ENCODE data around the gene RAMP3.
"Not testable (repeated sequence)": the region's sequence is repeated elsewhere in the genome, so short reads cannot be mapped to it uniquely, and the experiment has no call there.

The RAMP3 gene

GRCh38 chr7:45199506-45199905 is 41.9 kb downstream of the RAMP3 start:
- DNase-seq, result no peak

- no peak for DNase-seq
Measured at GRCh38 chr7:45202625-45203024, 45.0 kb downstream of the RAMP3 start.

GRCh38 chr7:45203036-45203435 is 45.4 kb downstream of the RAMP3 start:
- DNase-seq, result no peak

GRCh38 chr7:45203459-45203858 is 45.9 kb downstream of the RAMP3 start:
- no peak for DNase-seq

- peak; percentile 17 for DNase-seq
Measured at GRCh38 chr7:45203936-45204445, 46.4 kb downstream of the RAMP3 start.

GRCh38 chr7:45206266-45206665 is 48.7 kb downstream of the RAMP3 start:
- not testable (repeated sequence) for DNase-seq

- not testable (repeated sequence) for DNase-seq
Measured at GRCh38 chr7:45209909-45210308, 52.3 kb downstream of the RAMP3 start.

GRCh38 chr7:45211066-45211465 is 53.5 kb downstream of the RAMP3 start:
- DNase-seq, result no peak

- no peak for DNase-seq
Measured at GRCh38 chr7:45211958-45212357, 54.4 kb downstream of the RAMP3 start.

GRCh38 chr7:45212606-45213005 is 55.0 kb downstream of the RAMP3 start:
- no peak for DNase-seq

GRCh38 chr7:45215601-45216062 is 58.0 kb downstream of the RAMP3 start:
- no peak for DNase-seq

GRCh38 chr7:45216181-45216580 is 58.6 kb downstream of the RAMP3 start:
- no peak for DNase-seq

- DNase-seq, result no peak
Measured at GRCh38 chr7:45216622-45217165, 59.1 kb downstream of the RAMP3 start.

GRCh38 chr7:45217358-45217757 is 59.8 kb downstream of the RAMP3 start:
- peak; percentile 20 for DNase-seq

- DNase-seq, result no peak
Measured at GRCh38 chr7:45219130-45219529, 61.5 kb downstream of the RAMP3 start.

GRCh38 chr7:45219801-45220435 is 62.3 kb downstream of the RAMP3 start:
- DNase-seq, result no peak

- DNase-seq, result no peak
Measured at GRCh38 chr7:45220846-45221618, 63.4 kb downstream of the RAMP3 start.

GRCh38 chr7:45221896-45222604 is 64.5 kb downstream of the RAMP3 start:
- DNase-seq, result no peak

GRCh38 chr7:45223078-45223477 is 65.5 kb downstream of the RAMP3 start:
- no peak for DNase-seq

GRCh38 chr7:45223728-45224630 is 66.4 kb downstream of the RAMP3 start:
- no peak for DNase-seq

GRCh38 chr7:45224832-45225231 is 67.2 kb downstream of the RAMP3 start:
- DNase-seq, result no peak

GRCh38 chr7:45225311-45225947 is 67.8 kb downstream of the RAMP3 start:
- DNase-seq, result no peak

Data from NCI-H226 (cell line).